GM18526 (cell line): ENCODE measurements around the gene NACA2.

ENCODE experiments used
- POLR2A ChIP-seq: IDR thresholded peaks from 3 replicates; pipeline ENCODE4 v1.6.1; 2011; ENCODE audit not compliant: insufficient read length; ENCODE audit errors: extremely low read depth

The NACA2 gene

GRCh38 chr17:61542027-61542426 is 49.0 kb downstream of the NACA2 start:
- no peak for TF ChIP-seq POLR2A

DNA sequence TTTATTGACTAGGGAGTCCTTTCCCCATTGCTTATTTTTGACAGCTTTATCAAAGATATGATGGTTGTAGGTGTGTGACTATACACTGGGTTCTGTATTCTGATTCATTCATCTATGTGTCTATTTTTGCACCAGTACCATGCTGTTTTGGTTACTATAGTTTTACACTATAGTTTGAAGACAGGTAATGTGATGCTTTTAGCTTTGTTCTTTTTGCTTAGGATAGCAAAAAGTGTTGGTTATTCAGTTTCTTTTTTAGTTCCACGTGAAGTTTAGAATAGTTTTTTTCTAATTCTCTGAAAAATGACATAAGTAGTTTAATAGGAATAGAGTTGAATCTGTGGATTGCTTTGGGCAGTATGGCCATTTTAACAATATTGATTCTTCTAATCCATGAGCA is 50.1 kb downstream of the NACA2 start:
- TF ChIP-seq POLR2A, result no peak
